Putamen (tissue), 1 donor: ENCODE results near the gene SOX14.
A peak's percentile ranks its signal among the peaks of the same experiment; 100 is the strongest.

ENCODE experiments used
- DNase-seq: peaks from one replicate; pipeline ENCODE4 v3.0.0-alpha.2; 2016; ENCODE audit warnings: low spot score

SOX14 gene

DNA sequence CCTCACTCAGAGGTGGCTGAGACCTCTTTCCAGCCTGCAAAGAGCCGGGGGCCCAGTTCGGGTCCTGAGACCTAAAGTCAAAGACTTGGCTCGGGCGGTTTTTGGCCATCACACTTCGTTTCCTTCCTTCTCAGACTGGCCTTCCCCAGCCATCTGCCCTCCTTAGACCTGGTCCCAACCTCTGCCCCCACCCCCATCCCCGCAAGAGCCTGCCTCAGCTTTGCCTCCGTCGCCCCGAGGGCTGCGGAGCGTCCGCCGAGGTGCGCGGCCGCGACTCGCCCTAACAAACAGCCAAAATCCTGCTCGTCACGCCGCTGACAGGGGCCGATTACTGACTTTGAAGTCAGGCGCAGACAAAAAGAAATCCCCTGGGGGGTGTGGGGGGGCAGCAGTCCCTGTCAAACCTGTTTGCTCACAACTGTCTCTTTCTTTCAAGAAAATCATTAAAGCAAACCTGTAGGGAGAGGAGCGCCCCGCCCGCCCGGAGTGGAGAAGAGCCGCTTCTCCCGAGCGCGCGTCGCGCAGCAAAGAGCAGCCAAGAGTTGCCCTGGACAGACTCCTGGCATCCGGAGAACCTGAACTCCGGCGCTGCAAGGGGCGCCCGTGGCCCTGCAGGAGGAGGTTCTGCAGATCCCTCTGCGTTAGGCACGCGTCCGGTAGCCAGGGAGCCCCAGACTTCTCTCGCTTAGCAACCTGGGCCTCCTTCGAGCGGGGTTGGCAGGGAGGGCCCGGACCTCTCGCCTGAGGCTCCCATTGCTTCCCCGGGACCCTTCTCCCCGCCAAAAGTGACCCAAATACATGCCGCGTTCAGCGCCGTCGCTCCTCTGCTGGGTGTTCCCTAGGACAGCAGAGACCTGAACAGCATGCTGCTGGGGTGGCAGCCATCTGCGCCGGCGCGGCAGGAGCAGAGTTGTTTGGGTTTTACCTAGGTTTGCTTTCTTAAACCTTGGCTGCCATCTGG is 4.5 kb downstream of the SOX14 start:
- no peak for DNase-seq

DNA sequence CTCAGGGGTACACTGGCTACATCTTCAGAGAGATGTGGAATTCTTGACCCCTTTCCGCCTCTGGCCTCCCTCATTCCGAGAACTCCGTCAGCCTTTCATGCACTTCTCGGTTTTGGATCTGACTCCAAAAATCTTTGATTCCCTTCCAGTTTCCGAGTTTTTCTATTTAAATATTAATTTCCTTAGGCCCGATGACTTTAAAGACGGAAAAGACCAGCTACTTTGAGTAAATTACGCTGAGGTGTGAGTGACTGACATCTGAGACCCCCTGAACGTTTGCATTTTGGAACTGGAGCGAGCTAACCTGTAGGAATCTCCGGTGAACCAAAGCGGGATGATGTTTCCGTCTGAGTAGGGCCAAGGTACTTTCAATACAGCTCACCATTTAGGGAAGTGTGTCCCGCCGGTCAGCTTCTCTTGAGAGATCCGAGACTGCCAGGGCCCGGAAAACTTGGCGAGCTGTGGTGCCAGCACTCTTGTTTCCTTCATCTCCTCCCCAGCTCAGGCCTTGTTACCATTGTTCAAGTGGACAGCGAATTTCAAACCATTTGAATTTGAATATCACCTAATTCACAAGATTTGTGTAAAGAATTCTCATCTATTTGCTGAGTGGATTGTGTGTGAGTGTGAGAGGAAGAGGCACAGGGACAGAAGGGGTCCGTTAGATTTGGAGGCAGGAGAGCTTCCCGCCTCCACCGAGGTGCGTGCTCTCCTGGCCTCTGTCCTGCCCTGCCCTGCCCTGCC is 5.4 kb downstream of the SOX14 start:
- DNase-seq, result no peak

DNA sequence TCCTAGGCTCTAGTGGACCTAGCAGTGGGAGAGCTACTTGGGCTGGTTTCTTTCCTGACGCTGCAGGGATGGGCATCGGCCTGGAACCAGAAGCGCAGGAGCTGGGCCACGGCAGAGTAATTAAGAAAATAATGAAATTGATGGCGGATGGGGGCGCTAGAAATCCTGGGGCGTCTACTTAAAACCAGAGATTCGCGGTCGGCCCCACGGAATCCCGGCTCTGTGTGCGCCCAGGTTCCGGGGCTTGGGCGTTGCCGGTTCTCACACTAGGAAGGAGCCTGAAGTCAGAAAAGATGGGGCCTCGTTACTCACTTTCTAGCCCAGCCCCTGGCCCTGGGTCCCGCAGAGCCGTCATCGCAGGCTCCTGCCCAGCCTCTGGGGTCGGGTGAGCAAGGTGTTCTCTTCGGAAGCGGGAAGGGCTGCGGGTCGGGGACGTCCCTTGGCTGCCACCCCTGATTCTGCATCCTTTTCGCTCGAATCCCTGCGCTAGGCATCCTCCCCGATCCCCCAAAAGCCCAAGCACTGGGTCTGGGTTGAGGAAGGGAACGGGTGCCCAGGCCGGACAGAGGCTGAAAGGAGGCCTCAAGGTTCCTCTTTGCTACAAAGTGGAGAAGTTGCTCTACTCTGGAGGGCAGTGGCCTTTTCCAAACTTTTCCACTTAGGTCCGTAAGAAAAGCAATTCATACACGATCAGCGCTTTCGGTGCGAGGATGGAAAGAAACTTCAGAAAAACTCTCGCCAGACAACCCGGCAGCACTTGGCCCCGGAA is 6.1 kb downstream of the SOX14 start:
- DNase-seq, result no peak

DNA sequence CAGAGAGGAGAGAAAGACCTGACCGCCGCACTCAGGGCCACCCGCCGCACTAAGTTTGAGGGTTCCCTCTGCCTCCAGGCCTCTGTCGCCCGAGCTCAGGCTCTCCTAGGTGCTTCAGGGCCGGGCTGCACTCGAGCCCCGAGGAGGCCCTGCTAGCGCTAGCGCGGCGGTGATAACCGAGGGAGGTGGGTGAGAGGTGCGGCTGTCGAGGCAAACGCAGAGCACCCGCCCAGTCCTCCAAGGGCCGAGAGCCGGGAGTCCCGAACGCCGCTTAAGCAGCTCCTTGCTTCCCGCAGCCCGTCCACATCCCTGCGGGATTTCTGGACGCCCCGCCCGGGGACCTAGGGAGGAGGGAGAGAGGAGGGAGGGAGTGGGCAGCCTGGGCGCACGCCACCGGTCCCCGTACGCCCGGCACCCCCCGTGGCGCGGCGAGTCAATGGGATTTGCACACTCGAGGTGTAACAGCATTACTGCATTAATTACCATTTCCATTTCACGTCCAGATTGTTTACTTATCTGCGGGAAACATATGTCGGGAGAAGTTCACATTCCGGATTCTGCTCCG is 6.8 kb downstream of the SOX14 start:
- no peak for DNase-seq

DNA sequence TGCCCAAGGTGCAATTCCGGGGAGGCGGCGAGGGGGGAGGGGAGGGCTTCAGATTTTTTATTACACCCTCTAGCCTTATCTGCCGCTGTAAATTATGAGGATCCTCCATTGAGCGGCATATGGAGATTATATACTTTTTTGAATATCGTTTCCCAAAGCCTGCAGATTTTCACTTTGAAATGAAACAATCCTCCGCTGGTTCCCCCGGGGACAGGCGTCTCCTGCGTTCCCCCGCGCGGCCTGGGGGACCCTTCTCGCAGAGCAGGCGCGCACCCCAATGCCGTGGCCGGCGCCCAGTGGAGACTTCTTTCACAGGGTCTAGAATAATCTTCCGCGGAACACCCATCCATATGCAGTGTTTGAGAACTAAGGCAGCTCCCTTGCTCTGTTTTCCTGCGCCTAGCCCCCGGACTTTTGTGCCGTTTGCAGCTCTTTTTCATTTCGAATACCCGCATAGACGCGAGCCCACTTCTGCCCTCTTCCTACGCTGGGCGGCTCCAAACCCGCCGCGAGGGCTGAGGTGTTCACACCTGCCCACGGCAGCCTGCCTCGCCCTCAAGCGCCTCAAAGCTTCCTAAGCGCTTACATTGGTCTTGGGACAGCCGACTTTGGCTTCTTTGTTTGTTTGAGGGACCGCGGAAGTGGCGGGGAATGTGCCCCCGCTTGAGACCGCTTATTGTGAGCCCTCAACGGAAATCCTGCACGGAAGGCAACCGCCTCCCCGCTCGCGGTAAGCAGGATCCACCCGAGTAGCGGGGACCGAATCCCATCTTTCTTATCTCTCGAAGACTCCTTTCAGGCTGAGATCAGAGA is 7.5 kb downstream of the SOX14 start:
- DNase-seq, result no peak

DNA sequence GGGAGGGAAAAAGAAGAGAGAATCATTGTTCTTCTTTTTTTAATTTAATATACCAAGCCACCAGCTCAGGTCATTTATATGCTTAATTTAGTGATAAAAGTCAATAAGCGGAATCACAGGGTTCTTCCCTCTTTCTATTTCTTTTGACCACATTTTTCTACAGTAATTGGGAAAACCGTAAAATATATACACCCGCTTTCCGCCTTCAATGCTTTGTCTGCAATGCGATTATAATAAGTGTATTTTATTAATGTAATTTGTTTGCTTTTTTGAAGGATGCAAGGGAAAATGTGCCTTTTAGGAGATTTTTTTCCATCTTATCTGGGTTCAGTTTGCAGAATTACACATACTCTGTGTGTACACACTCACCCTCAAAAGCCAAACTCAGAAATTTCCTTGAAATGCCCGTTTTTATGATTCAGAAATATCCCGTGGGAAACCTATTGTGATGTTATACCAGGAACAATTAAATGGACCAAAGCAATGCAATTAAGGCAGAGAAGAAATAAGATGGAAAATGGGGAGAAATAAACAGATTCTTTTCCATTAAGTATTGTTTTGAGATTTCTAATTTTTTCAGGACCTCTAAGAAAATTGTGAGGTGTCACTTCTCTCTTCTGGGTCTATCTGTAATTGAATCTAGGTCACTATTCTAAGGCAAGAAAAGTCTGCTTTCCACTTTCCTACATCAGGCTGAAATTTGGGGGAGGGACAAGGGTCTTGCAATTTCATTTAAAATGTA is 8.3 kb downstream of the SOX14 start:
- DNase-seq, result no peak

DNA sequence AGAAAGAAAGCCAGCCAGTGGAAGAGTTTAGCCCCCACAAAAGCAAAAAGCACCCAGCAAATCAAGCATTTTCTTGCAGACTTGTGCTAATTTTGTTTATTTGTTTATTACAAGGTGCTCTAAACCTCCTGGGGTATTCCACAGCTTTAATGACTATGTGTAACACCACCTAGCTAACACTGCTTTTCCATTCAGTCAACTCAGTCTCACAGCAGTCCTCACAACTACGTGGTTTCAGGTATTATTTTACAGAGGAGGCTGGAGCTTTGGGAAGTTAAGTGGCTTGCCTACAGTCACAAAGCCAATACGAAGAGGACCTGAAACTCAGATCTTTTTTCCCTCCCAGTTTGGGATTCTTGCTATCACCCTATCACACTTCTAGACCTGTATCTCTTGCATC is 14.8 kb downstream of the SOX14 start:
- no peak for DNase-seq

DNA sequence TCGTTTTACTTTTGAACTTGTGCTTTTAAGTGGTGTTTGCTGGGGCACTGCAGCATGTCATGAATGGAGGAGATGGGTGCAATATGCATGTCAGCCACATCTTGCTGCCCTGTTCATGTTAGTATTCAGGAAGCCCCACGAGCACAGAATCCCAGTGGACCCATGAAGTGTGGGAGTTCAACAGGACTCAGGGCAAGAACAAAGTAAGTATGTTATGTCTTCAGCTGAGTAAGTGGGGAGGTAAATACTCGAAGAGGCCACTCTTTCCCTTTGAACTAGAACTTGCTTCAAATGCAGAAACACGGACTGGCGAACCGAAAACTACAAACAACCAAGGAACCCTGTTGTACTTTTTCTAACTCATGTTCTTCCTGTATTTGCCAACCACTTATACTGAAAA is 23.4 kb downstream of the SOX14 start:
- DNase-seq, result no peak

DNA sequence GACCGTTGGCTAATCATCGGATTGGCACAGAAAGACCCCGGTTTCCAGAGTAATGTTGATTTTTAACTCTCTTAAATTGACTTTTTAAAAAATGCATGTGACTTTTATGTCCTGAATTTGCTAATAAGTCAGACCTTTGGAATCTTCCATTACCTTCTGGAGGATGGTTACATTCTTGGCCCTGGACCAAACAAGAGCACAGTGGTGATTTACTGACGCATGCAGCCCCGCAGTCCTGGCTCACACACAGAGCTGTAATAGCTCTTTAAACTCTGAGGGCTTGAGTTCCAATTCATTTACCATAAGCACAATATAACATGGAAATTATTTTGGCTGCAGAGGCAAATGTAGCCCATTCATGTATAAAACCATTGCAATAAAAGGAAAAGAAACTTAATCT is 25.1 kb downstream of the SOX14 start:
- DNase-seq, result no peak

DNA sequence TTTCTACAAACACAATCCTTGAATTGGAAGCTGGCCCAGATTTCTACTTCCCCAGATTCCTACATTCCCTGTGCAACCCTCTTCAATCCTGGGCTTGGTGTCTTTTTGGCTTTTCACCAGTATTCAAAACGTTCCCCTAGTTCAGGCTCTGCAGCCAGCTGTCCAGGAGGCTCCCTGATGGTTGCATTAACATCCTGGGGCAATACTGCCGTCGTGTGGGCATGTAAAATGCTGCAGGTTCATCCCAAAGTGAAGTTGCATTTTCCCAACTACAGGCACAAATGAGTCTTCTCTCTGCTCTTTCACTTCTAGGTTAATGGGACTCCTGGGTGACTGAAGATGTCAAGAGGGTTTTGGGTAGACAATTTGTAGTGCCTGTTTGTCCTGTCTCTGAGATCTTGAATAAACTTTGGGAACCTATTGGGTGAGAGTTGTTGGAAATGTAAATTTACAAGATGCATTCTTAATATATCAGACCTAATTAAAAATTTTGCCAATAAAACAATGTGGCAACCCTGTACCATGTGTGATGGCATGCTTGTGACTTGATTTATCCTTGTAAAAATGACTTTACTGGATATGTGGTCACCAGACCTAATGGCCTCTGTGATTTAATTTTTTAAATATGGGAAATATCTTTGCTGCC is 28.6 kb downstream of the SOX14 start:
- peak; percentile 29 for DNase-seq

DNA sequence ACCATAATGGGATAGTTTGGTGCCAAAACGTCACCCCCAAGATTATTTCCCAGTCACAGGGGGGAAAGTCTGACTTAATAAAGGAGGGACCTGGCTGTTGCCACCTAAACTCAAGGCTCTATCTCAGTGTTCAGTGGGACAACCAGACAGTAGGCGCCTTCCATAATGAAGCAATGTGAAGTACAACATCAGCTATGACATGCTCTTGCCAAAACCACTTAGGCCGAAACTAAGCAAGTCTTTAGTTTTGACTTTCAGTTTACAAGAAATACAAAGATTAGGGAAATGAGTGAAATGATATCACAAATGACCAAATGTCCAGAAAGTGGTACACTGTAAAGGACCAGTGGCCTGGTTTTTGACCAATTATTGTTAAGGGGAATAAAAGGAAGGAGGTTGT is 32.9 kb downstream of the SOX14 start:
- no peak for DNase-seq

DNA sequence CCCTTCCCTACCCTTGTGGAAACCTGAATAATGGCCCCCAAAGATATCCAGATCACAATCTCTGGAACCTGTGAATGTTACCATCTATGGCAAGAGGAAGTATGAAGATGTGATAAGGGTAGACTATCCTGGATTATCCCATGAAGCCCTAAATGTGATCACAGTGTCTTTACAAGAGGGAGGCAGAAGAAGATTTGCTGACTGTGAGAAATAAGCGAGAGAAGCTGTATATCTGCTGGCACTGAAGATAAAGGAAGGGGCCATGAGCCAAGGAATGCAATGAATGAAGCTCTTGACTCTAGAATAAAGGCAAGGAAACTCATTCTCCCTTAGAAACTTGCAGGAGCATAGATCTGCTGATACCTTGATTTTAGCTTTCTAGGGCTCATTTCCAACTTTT is 39.1 kb downstream of the SOX14 start:
- no peak for DNase-seq

DNA sequence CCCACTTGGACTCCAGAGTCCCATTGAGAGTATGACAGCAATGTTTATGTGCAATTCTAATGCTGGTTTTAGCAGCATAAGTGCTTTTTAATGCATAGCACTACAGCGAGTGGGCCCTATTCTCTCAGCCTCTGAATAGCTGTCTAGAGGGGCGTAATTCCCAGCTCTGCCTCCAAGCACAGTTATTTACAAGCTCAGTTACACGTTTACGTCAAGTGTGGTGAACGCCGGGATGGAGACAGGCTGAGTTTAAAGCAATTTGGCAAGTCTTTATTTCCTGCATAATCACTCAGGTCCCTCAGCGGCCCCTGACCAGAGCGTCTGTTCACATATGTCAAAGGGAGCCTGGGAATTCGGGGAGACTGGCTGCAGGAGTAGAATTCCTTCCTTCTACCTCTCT is 43.9 kb downstream of the SOX14 start:
- DNase-seq, result no peak

DNA sequence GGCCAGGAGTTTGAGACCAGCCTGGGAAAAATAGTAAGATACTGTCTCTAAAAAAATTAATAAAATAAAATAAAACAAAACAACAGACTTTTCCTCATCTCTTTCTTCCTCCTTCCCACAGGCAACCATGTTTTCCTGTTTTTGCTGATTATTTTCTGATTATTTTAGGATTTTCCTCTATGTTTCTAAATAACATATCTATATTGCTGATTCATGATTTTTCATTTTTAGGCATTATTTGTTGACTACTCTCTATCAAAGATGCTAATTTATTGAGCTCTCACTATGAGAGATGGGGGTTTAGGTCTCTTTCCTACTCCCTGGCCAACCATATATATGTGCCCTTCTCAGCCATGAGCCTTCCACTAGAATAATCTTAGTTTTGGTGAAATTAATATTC is 45.4 kb downstream of the SOX14 start:
- no peak for DNase-seq

DNA sequence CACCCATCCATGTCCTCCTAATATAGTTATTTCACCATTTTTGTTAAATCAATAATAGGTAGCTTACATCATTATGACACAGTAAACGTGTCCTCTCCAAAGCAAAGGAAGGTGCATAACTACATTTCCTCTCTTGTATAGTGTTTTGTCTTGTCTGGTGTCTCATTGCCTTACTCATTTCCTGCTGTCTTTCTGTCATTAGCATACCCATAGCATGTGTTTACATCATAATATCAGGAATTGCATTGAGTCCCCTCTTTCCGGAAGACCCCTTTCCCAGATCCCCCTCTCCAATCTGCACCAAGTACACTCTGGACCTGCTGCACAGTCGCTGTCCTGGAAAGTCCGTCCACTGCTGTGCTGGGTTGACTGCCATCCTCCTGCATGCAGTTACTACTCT is 47.9 kb downstream of the SOX14 start:
- no peak for DNase-seq

DNA sequence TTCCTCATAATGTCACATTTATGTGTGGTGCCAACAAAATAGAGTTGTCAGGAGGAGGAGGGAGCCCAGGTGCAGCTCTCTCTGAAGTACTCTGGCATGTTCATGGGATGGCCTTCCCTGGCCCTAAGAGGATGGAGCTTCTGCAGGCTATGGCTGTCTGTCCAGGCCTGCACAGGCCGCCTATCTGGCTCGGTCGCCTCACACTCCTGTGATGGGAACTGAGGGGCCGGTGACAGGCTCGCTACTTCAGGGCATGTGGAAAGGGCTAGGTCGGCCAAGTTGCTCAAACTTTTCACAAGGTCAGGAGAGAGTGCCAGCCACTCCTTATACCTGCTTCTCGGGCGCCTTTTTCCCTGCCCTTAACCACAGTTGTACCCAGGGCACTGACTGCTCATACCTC is 51.1 kb downstream of the SOX14 start:
- DNase-seq, result no peak
